HepG2 (cell line): ENCODE results near the gene TNS1. TPM values are rescaled to one million over a fixed set of nuclear protein-coding genes. Genes with fewer than 3 reads are reported as not detected.

Experiments used
- ATAC-seq: fragments of 200-7000 bp; cut with Tn5 transposase; 3 replicates; pipeline ENCODE4 v1.9.1; 2020; ENCODE audit warnings: mild to moderate bottlenecking, moderate library complexity
- BruUV-seq: library from RNA; stranded (reverse); fragments of 400-500 nt; replicated peaks from 2 replicates; lab custom pipeline; 2021; lab: Mats Ljungman, UMichigan
- CTCF ChIA-PET: fragments of 300-600 bp; formaldehyde crosslinking; extraction: SDS; loops from one replicate; lab custom pipeline; 2021; ENCODE audit warnings: low total read pairs, inconsistent platforms, low intra/inter-chr PET ratio; lab: Yijun Ruan, JAX
- POLR2A ChIA-PET: fragments of 350-600 bp; sonication (Branson Sonifier 250); formaldehyde crosslinking; loops from one replicate; lab custom pipeline; 2020; ENCODE audit warnings: antibody characterized with exemption, inconsistent platforms; lab: Yijun Ruan, JAX
- DNase-seq: peaks from one replicate; pipeline ENCODE4 v3.0.0-alpha.2; 2015; ENCODE audit warnings: low spot score
- FAIRE-seq: peaks from 3 replicates; lab custom pipeline; 2011; peaks lifted over from hg19 to GRCh38; lab: Jason Lieb, UNC
- H2AFZ ChIP-seq: one replicate; pipeline ENCODE4 v1.6.1; 2011; ENCODE audit warnings: low read length, inconsistent platforms
- H3K27ac ChIP-seq: fragments of 300-600 bp; 3 replicates; pipeline ENCODE4 v1.8.0; 2011; ENCODE audit warnings: mixed run types, mild to moderate bottlenecking, mixed read lengths, low read length, inconsistent platforms; ENCODE audit not compliant: insufficient read depth; ENCODE audit errors: extremely low read length
- H3K27me3 ChIP-seq, 2 experiments: fragments of 200-600 bp in 1 of 2; 2 replicates in 1 of 2; 3 replicates in 1 of 2; pipeline versions ENCODE4 v1.6.0 to v1.8.0; 2011; ENCODE audit warnings: low read length in 2 of 2, mild to moderate bottlenecking in 2 of 2, moderate library complexity in 2 of 2, inconsistent platforms in 1 of 2; ENCODE audit not compliant: insufficient read depth in 2 of 2, control insufficient read depth in 1 of 2
- H3K36me3 ChIP-seq, 2 experiments: fragments of 200-600 bp in 1 of 2; replicated peaks in 1 of 2; 2 replicates in 1 of 2; 3 replicates in 1 of 2; pipeline versions ENCODE4 v1.5.1 to v1.8.0; 2011; ENCODE audit warnings: low read length in 2 of 2, inconsistent platforms in 1 of 2; ENCODE audit not compliant: insufficient read depth in 2 of 2, control insufficient read depth in 1 of 2
- H3K4me1 ChIP-seq: 2 replicates; pipeline ENCODE4 v1.5.1; 2012; ENCODE audit warnings: low read length, inconsistent platforms; ENCODE audit not compliant: insufficient read depth
- H3K4me2 ChIP-seq: 2 replicates; pipeline ENCODE4 v1.6.0; 2011; ENCODE audit warnings: low read depth, low read length, inconsistent platforms
- H3K4me3 ChIP-seq, 3 experiments: fragments of 200-600 bp in 1 of 3; sonication (generic), shearing (Covaris generic) in 1 of 3; replicated peaks in 1 of 3; 2 replicates each; pipeline ENCODE4 v1.5.1; 2011 to 2016; ENCODE audit warnings: low read length in 3 of 3, inconsistent platforms in 2 of 3, low read depth in 2 of 3, mild to moderate bottlenecking in 2 of 3, control low read depth in 1 of 3, mixed read lengths in 1 of 3; ENCODE audit not compliant: insufficient read depth in 1 of 3
- H3K79me2 ChIP-seq: one replicate; pipeline ENCODE4 v1.6.1; 2011; ENCODE audit warnings: low read length, inconsistent platforms; ENCODE audit not compliant: insufficient read depth
- H3K9ac ChIP-seq: 2 replicates; pipeline ENCODE4 v1.6.0; 2011; ENCODE audit warnings: mild to moderate bottlenecking, low read depth, low read length, inconsistent platforms; ENCODE audit not compliant: insufficient read depth
- H3K9me3 ChIP-seq: 2 replicates; pipeline ENCODE4 v1.5.1; 2012; ENCODE audit warnings: mild to moderate bottlenecking, low read length
- H4K20me1 ChIP-seq: 2 replicates; pipeline ENCODE4 v1.6.0; 2011; ENCODE audit warnings: inconsistent platforms, mild to moderate bottlenecking, low read length, moderate library complexity; ENCODE audit not compliant: insufficient read depth
- ARNT ChIP-seq: fragments of 450-650 bp; IDR thresholded peaks from 2 replicates; pipeline ENCODE4 v1.6.1; 2017
- ATF2 ChIP-seq: sonication (generic); formaldehyde crosslinking; IDR thresholded peaks from 2 replicates; pipeline ENCODE4 v1.4.0; 2020; ENCODE audit warnings: missing genetic modification reagents
- ATF7 ChIP-seq, 2 experiments: fragments of 450-650 bp in 1 of 2; sonication (generic) in 1 of 2; formaldehyde crosslinking in 1 of 2; IDR thresholded peaks; 2 replicates each; pipeline versions ENCODE4 v1.4.0 to v1.6.1; 2016 to 2020; ENCODE audit warnings: antibody characterized with exemption in 1 of 2, mild to moderate bottlenecking in 1 of 2, missing genetic modification reagents in 1 of 2
- CREB1 ChIP-seq, 2 experiments: fragments of 450-650 bp in 1 of 2; IDR thresholded peaks; 2 replicates each; pipeline ENCODE4 v1.6.1; 2016 to 2017; ENCODE audit warnings: control low read depth in 1 of 2, mild to moderate bottlenecking in 1 of 2, missing compliant biosample characterization in 1 of 2, missing genetic modification characterization in 1 of 2
- RAD21 ChIP-seq: fragments of 450-650 bp; formaldehyde crosslinking; IDR thresholded peaks from 2 replicates; pipeline ENCODE4 v1.5.0; 2020; ENCODE audit warnings: mild to moderate bottlenecking
- ZMYM3 ChIP-seq: sonication (generic); formaldehyde crosslinking; IDR thresholded peaks from 2 replicates; pipeline ENCODE4 v1.5.1; 2020; ENCODE audit warnings: mild to moderate bottlenecking, missing genetic modification reagents
- ZNF367 ChIP-seq: sonication (generic); formaldehyde crosslinking; IDR thresholded peaks from 2 replicates; pipeline ENCODE4 v1.4.0; 2020; ENCODE audit warnings: missing genetic modification reagents, borderline replicate concordance
- ZNF569 ChIP-seq: sonication (generic); formaldehyde crosslinking; IDR thresholded peaks from 2 replicates; pipeline ENCODE4 v1.5.0; 2020; ENCODE audit warnings: mild to moderate bottlenecking, missing genetic modification reagents, moderate library complexity, borderline replicate concordance
- ZNF598 ChIP-seq: sonication (generic); formaldehyde crosslinking; IDR thresholded peaks from 2 replicates; pipeline ENCODE4 v1.5.1; 2020; ENCODE audit warnings: mild to moderate bottlenecking, missing genetic modification reagents, borderline replicate concordance
- whole genome bisulfite sequencing: methylation state at CpG from one replicate; pipeline ENCODE4 v1.1.6; 2017; ENCODE audit warnings: low lambda C conversion rate; 5-methylcytosine and 5-hydroxymethylcytosine counted together
- in situ Hi-C: cut with HindIII; loops from 2 replicates; pipeline ENCODE4 v1.10.0; 2017; ENCODE audit warnings: low pct_unique_long_range_greater_than_20kb; ENCODE audit not compliant: extremely low pct_ligation_motif_present
- intact Hi-C: fragments of 100-400 bp; cut with micrococcal nuclease; formaldehyde crosslinking; loops from one replicate; pipeline ENCODE4 v1.10.0; 2022; ENCODE audit not compliant: unreplicated experiment
- polyA plus RNA-seq, 8 experiments: library from polyadenylated mRNA; depleted of rRNA in 3 of 8; stranded (reverse) in 7 of 8; unstranded in 1 of 8; fragments of >200 nt; fragmentation: Illumina TruSeq in 4 of 8; extraction: Trizol in 4 of 8; gene quantifications; 2 replicates each; pipeline versions ENCODE4 v1.2.1 to v1.2.3, GENCODE V29; 2011 to 2016; ENCODE audit warnings: low read depth in 4 of 8, missing spikeins in 1 of 8, mixed read lengths in 1 of 8; ENCODE audit not compliant: insufficient read depth in 1 of 8
- total RNA-seq, 5 experiments: library from RNA; depleted of rRNA; stranded (reverse); fragments of >200 nt; fragmentation: Illumina TruSeq; extraction: Trizol; gene quantifications; 2 replicates each; pipeline ENCODE4 v1.2.3, GENCODE V29; 2016; ENCODE audit warnings: low read depth in 1 of 5
- TF ChIP-seq, protein P1 (sequence below): sonication (generic); formaldehyde crosslinking; IDR thresholded peaks from 2 replicates; pipeline ENCODE4 v1.4.0; 2020; ENCODE audit warnings: mild to moderate bottlenecking, missing genetic modification reagents
- TF ChIP-seq, protein P2 (sequence below): sonication (generic); formaldehyde crosslinking; IDR thresholded peaks from 2 replicates; pipeline ENCODE4 v1.4.0; 2020; ENCODE audit warnings: mild to moderate bottlenecking, missing genetic modification reagents

The TNS1 gene
- total and polyA plus RNA-seq, 2 of the 13 experiments (the other 11 are each of a cell fraction or from before 2014, with no cell fraction given): 1.9 to 118 TPM

DNA sequence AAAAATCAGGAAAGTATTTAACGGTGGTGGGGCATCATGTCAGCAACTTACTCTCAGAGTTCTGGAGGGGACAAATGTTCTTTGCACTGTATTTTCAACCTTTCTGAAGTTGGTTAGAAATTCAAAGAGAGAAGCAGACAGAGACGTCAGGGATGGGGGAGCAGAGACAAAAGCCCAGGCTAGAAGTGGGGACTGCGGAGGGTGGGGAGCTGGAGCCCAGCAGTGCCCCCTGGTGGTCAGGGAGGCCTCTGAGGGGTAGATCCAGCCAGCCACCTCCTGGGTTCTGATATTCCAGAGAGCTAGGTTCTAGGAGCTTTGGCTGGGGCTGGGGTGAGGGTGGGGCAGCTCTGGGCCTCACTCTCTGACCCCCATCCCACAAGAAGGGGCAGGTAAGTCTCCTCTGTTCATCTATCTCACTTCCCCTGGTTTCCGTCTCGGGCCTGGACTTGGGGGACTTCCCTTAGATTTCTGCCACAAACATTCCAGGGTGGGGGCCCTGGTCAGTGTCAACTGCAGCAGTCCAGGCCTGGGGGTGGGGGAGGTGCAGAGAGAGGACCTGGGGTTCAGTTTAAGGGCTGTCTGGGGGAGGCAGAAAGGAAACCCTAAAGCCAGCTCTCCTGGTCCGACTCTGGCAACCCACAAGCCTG, 8.9 kb downstream of the TNS1 start (continued):
- TF ChIP-seq ATF2: no peak
- peak; percentile 40; the same call in 1 of the 2 replicates for TF ChIP-seq RAD21

DNA sequence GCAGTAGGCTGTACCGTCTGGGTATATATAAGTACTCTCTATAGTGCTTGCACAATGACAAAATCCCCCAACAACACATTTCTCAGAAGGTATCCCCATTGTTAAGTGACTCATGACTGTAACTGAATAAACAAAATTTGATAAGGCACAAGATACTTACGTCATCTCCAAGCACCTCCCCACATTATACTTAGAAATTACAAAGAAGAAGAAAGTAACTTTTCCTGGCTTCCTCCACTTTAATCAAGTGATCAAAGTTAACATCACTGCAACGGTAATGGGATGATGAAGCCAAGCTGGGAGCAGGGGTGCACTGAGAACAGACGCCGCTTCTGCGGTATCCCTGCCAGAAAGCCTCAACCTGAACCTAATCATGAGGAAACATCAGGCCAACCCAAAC, 9.7 kb downstream of the TNS1 start:
- 49% methylated on average over 6 of the region's 6 CpGs for WGBS
- no peaks in the 10 kb centered on the region for H3K79me2 ChIP-seq

More for the DNA sequence above, 9.7 kb downstream of the TNS1 start:
- Histone ChIP-seq H3K9me3 (no peaks in the 10 kb centered on the region), H3K4me3 (no peak overlapping the region), H2AFZ (no peak overlapping the region), H3K4me2 (no peak overlapping the region), H3K27ac (no peak overlapping the region), H3K27me3 (peaks cover 9 to 40% of the 10 kb centered on the region in 2 experiments; a peak in 4 of 5 replicates), H3K4me1 (peaks cover 23% of the 10 kb centered on the region), H3K9ac (no peak overlapping the region), H4K20me1 (no peaks in the 10 kb centered on the region), H3K36me3 (no peaks in the 10 kb centered on the region)
- CTCF ChIA-PET: interaction anchor here (1.1 to 1.6 kb wide), 3 partner anchors 200 to 207 kb away, joined by 4 to 7 read pairs (median 7); no protein-coding TSS in a partner anchor
- ATAC-seq: no peak
- no TSS peak for BruUV-seq
- DNase-seq: no peak
- intact Hi-C loops: no loop called here
- in situ Hi-C loops: loop anchor here (5.0 kb wide), 2 partner anchors 106 to 201 kb away; no protein-coding TSS in a partner anchor
- FAIRE-seq: no peak
- POLR2A ChIA-PET: interaction anchor here (1.1 to 1.8 kb wide), 3 partner anchors 91 to 207 kb away, joined by 3 to 6 read pairs (median 5); no protein-coding TSS in a partner anchor
- TF ChIP-seq ZNF569 (no peak), CREB1 (IDR thresholded peaks at IDR 0.05) (peak; percentile 53; the same call in 1 of the 2 replicates), CREB1 (CRISPR knock-in tag; IDR thresholded peaks at IDR 0.05) (no peak), ZMYM3 (CRISPR knock-in tag) (no peak), ZNF367 (CRISPR knock-in tag) (no peak), ATF7 (IDR thresholded peaks at IDR 0.05) (peak; percentile 73), ATF7 (CRISPR knock-in tag; IDR thresholded peaks at IDR 0.05) (no peak), ARNT (no peak), ZNF598 (CRISPR knock-in tag) (no peak)
- TF ChIP-seq, protein P1, sequence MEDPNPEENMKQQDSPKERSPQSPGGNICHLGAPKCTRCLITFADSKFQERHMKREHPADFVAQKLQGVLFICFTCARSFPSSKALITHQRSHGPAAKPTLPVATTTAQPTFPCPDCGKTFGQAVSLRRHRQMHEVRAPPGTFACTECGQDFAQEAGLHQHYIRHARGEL (CRISPR knock-in tag): no peak
- TF ChIP-seq, protein P2, sequence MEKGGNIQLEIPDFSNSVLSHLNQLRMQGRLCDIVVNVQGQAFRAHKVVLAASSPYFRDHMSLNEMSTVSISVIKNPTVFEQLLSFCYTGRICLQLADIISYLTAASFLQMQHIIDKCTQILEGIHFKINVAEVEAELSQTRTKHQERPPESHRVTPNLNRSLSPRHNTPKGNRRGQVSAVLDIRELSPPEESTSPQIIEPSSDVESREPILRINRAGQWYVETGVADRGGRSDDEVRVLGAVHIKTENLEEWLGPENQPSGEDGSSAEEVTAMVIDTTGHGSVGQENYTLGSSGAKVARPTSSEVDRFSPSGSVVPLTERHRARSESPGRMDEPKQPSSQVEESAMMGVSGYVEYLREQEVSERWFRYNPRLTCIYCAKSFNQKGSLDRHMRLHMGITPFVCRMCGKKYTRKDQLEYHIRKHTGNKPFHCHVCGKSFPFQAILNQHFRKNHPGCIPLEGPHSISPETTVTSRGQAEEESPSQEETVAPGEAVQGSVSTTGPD (CRISPR knock-in tag): no peak
